HG03103 (cell line): Measurements from ENCODE around the gene TBC1D17.

Source experiments
- ATAC-seq: cut with Tn5 transposase; IDR thresholded peaks from one replicate; pipeline ENCODE4 v1.9.1; 2021; ENCODE audit warnings: low read depth; ENCODE audit not compliant: unreplicated experiment

TBC1D17 gene

GRCh38 chr19:49889687-49890348 lies 12.3 kb downstream of the TBC1D17 start:
- ATAC-seq: no peak

GRCh38 chr19:49890349-49891311 lies 13.1 kb downstream of the TBC1D17 start:
- ATAC-seq: no peak

GRCh38 chr19:49891393-49891792 lies 13.9 kb downstream of the TBC1D17 start:
- ATAC-seq: no peak

GRCh38 chr19:49892716-49893115 lies 15.2 kb downstream of the TBC1D17 start:
- no peak for ATAC-seq

GRCh38 chr19:49894011-49894664 lies 16.6 kb downstream of the TBC1D17 start:
- no peak for ATAC-seq

GRCh38 chr19:49894879-49895565 lies 17.5 kb downstream of the TBC1D17 start:
- no peak for ATAC-seq

GRCh38 chr19:49895566-49896297 lies 18.2 kb downstream of the TBC1D17 start:
- no peak for ATAC-seq

- ATAC-seq: no peak
These were observed 19.5 kb downstream of the TBC1D17 start, which contains the start of gene IL4I1 for GRCh38 chr19:49896863-49897621. TSS of gene IL4I1 (minus strand) at chr19:49896887. CDS start at chr19:49896160, 727 bp downstream.

GRCh38 chr19:49904136-49904535 lies 26.6 kb downstream of the TBC1D17 start:
- no peak for ATAC-seq

GRCh38 chr19:49906879-49907564 lies 29.5 kb downstream of the TBC1D17 start:
- ATAC-seq: no peak

- ATAC-seq: no peak
These were observed 30.4 kb downstream of the TBC1D17 start for GRCh38 chr19:49907745-49908446.

- no peak for ATAC-seq
These were observed 31.2 kb downstream of the TBC1D17 start for GRCh38 chr19:49908480-49909420.

GRCh38 chr19:49910179-49910578 lies 32.7 kb downstream of the TBC1D17 start:
- ATAC-seq: no peak

- no peak for ATAC-seq
These were observed 34.1 kb downstream of the TBC1D17 start for GRCh38 chr19:49911381-49912145.

- no peak for ATAC-seq
These were observed 35.6 kb downstream of the TBC1D17 start for GRCh38 chr19:49912965-49913685.
